Activated CD8-positive, alpha-beta memory T cell treated with anti-CD3 and anti-CD28 coated beads, Interleukin-2, amount 50 U/mL, for 1 hour (primary cell): ENCODE results near the gene ZNF618.

Source experiments
- DNase-seq: peaks from one replicate; pipeline ENCODE4 v3.0.0-alpha.2; 2020; ENCODE audit errors: extremely low read depth

Gene ZNF618

GRCh38 chr9:113957351-113957750 is 81.2 kb downstream of the ZNF618 start:
- no peak for DNase-seq

DNA sequence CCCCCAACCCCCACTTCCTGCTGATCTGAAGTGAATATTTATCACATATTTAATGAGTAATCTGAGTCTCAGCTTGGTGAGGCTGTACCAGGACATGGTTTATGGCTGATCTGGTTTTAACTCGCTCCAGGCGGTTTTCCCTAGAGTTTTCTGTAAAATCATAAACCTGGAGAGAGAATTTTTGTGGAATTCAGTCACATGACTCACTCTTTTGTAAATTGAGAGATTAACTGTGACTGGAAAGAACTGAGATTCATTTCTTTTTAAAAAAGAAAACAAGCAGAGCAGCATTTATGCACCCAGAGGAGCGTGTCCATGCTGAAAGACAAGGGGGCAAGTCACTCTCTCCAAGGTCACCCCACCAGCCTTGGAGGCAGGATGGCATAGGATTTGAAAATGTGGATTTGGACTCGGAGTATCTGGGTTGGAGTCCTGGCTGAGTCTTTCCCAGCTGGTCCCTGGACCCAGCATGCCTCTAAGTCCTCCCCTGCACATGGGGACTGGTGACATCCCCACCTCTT is 81.8 kb downstream of the ZNF618 start:
- no peak for DNase-seq

DNA sequence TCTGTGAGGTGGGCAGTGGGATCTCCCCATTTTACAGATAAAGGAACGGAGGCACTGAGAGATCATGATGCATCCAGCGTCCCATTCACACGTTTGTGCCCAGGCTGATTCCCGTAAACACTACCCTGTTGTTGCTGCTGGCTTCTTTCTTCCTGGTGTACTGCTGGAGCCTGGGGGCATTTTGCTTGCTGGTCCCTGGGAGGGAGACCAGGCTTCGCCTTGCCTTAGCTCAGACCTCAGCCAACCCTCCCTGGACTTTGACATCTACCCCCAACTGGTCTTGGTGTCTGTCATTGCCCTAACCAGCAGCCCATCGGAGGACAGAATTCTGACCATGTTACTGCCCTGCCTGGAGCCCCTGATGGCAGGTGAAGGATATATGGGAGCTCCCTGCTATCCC is 82.4 kb downstream of the ZNF618 start:
- no peak for DNase-seq

DNA sequence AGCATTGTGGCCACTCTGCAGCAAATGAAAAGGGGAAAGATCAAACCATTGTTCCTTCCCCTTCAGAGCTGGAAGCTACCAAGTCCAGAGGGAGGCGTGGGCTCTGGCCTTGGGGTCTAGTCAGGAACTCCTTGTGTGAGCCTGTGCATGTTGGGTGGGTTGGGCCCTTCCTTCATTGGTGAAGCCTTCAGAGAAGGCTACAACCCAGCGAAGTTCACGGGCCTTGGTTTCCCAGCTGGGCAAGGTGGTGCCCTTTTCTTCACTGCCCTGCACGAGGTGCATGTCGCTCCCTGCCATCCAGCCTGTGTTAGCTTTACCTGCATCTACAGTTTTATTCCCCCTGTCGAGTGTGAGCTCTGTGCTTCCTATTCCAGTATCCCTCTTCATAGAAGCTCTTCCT is 84.7 kb downstream of the ZNF618 start:
- DNase-seq: no peak

DNA sequence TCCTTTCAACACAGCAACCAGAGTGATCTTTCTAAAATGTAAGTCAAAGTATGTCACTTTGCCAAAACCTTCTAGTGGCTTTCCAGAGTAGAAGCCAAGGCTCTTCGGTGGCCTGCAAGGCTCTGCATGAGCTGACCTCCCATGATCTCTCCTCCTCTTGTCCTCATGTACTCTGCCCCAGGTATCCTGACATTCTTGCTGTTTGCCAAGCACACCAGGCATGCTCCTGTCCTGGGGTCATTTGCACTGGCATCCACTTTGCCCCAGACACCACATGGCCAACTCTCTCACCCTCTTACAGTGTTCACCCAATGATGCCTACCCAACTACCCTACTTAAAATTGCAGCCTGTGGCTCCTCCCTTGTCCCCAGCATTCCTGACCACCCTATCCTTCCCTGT is 86.3 kb downstream of the ZNF618 start:
- DNase-seq: no peak

DNA sequence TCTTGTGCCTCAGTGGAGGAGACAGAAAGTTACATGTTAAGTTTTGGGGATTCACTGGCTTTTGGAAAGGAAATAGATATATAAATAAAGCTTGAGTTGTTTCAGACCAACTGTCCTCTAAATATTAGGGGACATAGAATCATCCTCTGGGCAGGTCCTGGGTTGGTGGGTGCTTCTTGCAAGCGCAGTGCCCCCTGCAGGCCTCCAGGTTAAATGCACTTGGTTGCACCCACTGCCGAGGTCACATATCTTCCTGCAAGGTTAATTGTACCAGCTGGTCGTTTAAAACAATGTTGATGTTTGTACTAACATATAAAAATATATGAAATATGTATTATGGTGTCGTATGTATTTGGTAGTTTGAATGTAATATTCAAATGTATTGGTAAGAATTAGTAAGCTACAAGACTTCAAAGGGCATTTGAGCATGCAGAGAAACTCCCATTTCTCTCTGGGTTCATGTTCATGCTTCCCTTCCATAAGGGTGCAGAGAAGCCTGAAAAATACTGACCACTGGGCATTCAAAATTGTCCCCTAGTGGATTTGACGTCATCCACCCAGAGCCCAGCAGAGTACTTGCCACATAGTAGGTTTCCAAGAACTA is 87.0 kb downstream of the ZNF618 start:
- no peak for DNase-seq

GRCh38 chr9:113963696-113964494 is 87.8 kb downstream of the ZNF618 start:
- DNase-seq: no peak

- DNase-seq: no peak
Observed at GRCh38 chr9:113964495-113965170, 88.5 kb downstream of the ZNF618 start.

GRCh38 chr9:113966394-113966793 is 90.3 kb downstream of the ZNF618 start:
- DNase-seq: no peak

- no peak for DNase-seq
Observed at GRCh38 chr9:113967380-113967779, 91.3 kb downstream of the ZNF618 start.

DNA sequence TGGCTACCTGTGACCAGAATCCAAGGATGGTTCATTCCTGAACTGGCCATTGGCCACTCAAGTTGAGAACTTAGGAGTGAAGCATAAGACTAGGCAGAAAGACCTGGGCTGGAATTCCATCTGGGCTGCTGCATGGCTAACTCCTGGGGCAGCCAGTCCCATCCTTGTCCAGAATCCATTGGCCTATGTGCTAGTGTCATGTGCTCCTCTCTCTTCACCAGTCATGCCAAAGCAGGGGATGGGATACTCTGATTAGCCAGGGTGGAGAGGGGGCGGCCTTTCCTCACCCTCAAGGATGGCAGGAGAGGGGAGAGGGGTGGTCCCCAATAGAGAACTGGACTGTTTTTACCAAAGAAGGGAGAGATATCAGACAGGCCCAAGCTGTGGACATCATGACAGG is 93.2 kb downstream of the ZNF618 start:
- no peak for DNase-seq

DNA sequence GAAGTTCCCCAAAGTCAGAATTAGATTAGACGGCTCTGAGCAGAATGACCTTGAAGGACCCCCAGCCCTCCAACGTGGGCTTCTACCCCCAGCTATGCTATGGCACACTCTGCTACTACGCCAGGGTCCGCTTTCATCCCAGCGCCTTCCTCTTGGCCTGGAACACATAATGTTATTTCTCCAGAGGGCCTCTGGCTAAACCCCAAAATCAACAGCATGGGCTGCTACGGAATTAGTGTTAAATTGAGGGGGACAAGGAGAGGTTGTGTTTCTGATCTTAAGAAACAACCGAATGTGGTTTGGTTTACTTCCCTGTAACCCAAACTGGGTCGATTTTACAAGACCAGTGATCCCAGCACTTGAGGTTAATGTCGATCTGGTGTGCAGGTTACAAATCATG is 97.1 kb downstream of the ZNF618 start:
- DNase-seq: no peak

- DNase-seq: no peak
Observed at GRCh38 chr9:113973963-113974413, 97.9 kb downstream of the ZNF618 start.

GRCh38 chr9:113976915-113977314 is 100.8 kb downstream of the ZNF618 start:
- DNase-seq: no peak

- no peak for DNase-seq
Observed at GRCh38 chr9:113978725-113979342, 102.7 kb downstream of the ZNF618 start.

- DNase-seq: no peak
Observed at GRCh38 chr9:113979343-113980127, 103.4 kb downstream of the ZNF618 start.

DNA sequence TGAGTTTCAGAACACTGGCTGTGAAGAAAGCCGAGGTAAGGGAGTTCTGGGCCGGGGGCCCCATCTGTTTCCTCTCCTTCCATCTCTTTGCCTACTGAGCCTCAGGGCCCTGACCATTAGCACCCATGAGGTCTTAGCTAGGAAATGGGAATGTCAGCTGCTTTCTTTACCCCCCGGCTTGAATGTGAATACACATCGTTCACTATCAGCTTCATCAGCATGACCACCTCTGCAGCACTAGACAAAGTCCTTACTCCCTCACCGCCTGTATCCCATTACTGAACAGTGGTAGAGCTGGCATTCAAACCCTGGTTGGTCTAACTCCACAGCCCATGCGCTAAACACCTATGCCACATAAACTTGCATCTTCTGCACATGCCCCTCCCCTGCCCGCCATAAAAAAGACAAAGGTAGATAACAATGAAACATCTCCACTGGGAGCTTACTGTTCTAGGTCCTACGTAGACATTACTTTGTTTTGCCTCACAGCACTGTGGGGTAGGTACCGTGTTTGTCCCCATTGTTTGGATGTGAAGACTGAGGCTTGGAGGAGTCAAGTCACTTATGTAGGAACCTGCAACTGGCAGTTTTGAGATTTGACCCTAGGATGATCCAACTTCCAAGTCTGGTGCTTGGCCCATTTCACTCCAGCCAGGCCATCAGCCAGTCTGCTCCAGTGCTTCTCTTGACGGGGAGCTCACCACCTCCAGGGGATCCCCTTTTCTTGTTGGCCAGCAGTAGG is 108.7 kb downstream of the ZNF618 start:
- no peak for DNase-seq

DNA sequence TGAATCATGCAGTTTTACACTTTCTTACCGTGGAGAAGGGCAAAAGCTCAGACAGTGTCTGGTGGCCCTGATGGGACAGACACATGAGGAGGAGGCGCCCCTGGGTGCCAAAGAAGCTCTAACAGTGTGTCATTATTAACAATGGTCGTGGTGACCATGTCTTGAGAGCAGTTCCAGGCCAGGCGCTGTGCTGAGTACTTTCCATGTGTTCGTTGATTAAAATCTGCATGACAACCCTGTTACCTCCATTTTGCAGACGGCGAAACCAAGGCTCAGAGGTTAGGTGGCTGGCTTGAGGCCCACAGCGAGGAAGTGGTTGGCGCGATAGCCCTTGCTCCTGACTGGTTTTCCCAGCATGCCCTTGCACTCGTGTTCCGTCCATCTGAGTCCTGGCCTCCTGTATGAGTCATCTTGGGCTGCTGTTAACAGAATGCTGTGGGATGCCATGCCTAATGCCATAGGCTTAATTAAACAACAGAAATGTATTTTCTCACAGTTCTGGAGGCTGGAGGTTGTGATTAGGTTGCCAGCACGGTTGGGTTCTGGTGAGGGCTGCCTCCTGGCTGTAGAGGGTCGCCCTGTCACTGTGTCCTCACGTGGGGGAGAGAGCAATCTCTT is 110.0 kb downstream of the ZNF618 start:
- DNase-seq: no peak

GRCh38 chr9:113986931-113987330 is 110.8 kb downstream of the ZNF618 start:
- no peak for DNase-seq

GRCh38 chr9:113987526-113987925 is 111.4 kb downstream of the ZNF618 start:
- no peak for DNase-seq
